BLaER1 (cell line): ENCODE measurements around the gene SYNGR4.
A peak's percentile ranks its signal among the peaks of the same experiment; 100 is the strongest.

Experiments
- H3K27ac ChIP-seq: shearing (Covaris generic); formaldehyde crosslinking; 2 replicates; pipeline ENCODE4 v1.8.1; 2022
- H3K27me3 ChIP-seq: shearing (Covaris generic); formaldehyde crosslinking; 2 replicates; pipeline ENCODE4 v1.8.1; 2022
- H3K36me3 ChIP-seq: shearing (Covaris generic); formaldehyde crosslinking; 2 replicates; pipeline ENCODE4 v1.8.1; 2022
- H3K4me1 ChIP-seq: shearing (Covaris generic); formaldehyde crosslinking; 2 replicates; pipeline ENCODE4 v1.8.1; 2022
- H3K4me2 ChIP-seq: shearing (Covaris generic); formaldehyde crosslinking; 2 replicates; pipeline ENCODE4 v1.8.1; 2022
- H3K4me3 ChIP-seq: shearing (Covaris generic); formaldehyde crosslinking; 2 replicates; pipeline ENCODE4 v1.8.1; 2022
- H3K9ac ChIP-seq: shearing (Covaris generic); formaldehyde crosslinking; 2 replicates; pipeline ENCODE4 v1.8.1; 2022
- H3K9me3 ChIP-seq: shearing (Covaris generic); formaldehyde crosslinking; 2 replicates; pipeline ENCODE4 v1.8.1; 2022
- H4K20me1 ChIP-seq: shearing (Covaris generic); formaldehyde crosslinking; 2 replicates; pipeline ENCODE4 v1.8.1; 2022
- Cebpa-rat ChIP-seq: shearing (Covaris generic); IDR thresholded peaks from 2 replicates; pipeline ENCODE4 v1.8.1; 2022

Gene SYNGR4

GRCh38 chr19:48400018-48400742 lies 36.0 kb downstream of the SYNGR4 start:
- peaks cover 54% of the 10 kb centered on the region for H3K27me3 ChIP-seq
- peak overlapping the region; percentile 19; the same call in 1 of the 2 replicates for H3K4me2 ChIP-seq
- peaks cover 41% of the 10 kb centered on the region for H3K4me1 ChIP-seq
- H3K36me3 ChIP-seq: no peaks in the 10 kb centered on the region
- no peak overlapping the region for H3K4me3 ChIP-seq
- TF ChIP-seq Cebpa-rat: no peak
- H4K20me1 ChIP-seq: no peaks in the 10 kb centered on the region
- H3K9ac ChIP-seq: no peak overlapping the region
- peaks cover 13% of the 10 kb centered on the region; the same call in 1 of the 2 replicates for H3K9me3 ChIP-seq
- no peak overlapping the region for H3K27ac ChIP-seq

- TF ChIP-seq Cebpa-rat: no peak
- Histone ChIP-seq H4K20me1 (no peaks in the 10 kb centered on the region), H3K4me1 (peaks cover 29% of the 10 kb centered on the region), H3K27me3 (peaks cover 43% of the 10 kb centered on the region), H3K4me2 (peak overlapping the region; percentile 32; the same call in 1 of the 2 replicates), H3K27ac (no peak overlapping the region), H3K9me3 (peaks cover 13% of the 10 kb centered on the region; the same call in 1 of the 2 replicates), H3K4me3 (no peak overlapping the region), H3K9ac (no peak overlapping the region), H3K36me3 (no peaks in the 10 kb centered on the region)
Observed at GRCh38 chr19:48401287-48401686, 37.1 kb downstream of the SYNGR4 start.

DNA sequence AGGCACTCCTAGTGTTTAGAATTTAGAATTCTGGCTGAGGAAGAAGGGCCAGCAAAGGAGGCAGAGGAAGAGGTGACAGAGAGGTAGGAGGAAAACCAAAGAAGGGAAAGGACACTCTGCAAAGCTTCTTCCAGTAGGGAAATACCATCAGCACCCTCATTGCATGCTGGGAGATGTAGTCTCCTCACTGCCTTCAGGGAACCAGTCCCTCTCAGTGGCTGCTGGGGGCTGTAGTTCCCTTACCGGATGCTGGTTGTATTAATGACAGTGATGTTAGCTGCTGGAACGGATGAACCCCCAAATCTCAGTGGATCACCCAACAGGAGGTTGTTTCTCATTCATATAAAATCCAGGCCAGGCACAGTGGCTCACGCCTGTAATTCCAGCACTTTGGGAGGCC lies 39.4 kb downstream of the SYNGR4 start:
- no peaks in the 10 kb centered on the region for H3K36me3 ChIP-seq
- peaks cover 19% of the 10 kb centered on the region for H3K27me3 ChIP-seq
- peak overlapping the region; percentile 1 for H3K4me2 ChIP-seq
- no peak overlapping the region for H3K9ac ChIP-seq
- no peak overlapping the region for H3K27ac ChIP-seq
- TF ChIP-seq Cebpa-rat: no peak
- H3K9me3 ChIP-seq: peaks cover 8% of the 10 kb centered on the region; the same call in 1 of the 2 replicates
- no peaks in the 10 kb centered on the region for H4K20me1 ChIP-seq
- peaks cover 16% of the 10 kb centered on the region for H3K4me1 ChIP-seq
- no peak overlapping the region for H3K4me3 ChIP-seq

GRCh38 chr19:48405010-48405659 lies 41.0 kb downstream of the SYNGR4 start:
- no peak overlapping the region for H3K9ac ChIP-seq
- TF ChIP-seq Cebpa-rat: no peak
- H3K4me3 ChIP-seq: no peak overlapping the region

GRCh38 chr19:48405850-48406249 lies 41.7 kb downstream of the SYNGR4 start:
- no peaks in the 10 kb centered on the region for H3K36me3 ChIP-seq
- no peak overlapping the region for H3K27ac ChIP-seq
- no peak overlapping the region for H3K4me2 ChIP-seq
- H3K4me3 ChIP-seq: no peak overlapping the region
- H3K4me1 ChIP-seq: peaks cover 16% of the 10 kb centered on the region
- no peaks in the 10 kb centered on the region for H4K20me1 ChIP-seq
- no peak overlapping the region for H3K9ac ChIP-seq
- no peak for TF ChIP-seq Cebpa-rat
- no peaks in the 10 kb centered on the region for H3K27me3 ChIP-seq
- H3K9me3 ChIP-seq: no peaks in the 10 kb centered on the region

More at GRCh38 chr19:48405010-48405659, 41.0 kb downstream of the SYNGR4 start:
- Histone ChIP-seq H3K27me3 (peaks cover 5% of the 10 kb centered on the region; the same call in 1 of the 2 replicates), H4K20me1 (no peaks in the 10 kb centered on the region), H3K4me1 (peaks cover 16% of the 10 kb centered on the region), H3K27ac (no peak overlapping the region), H3K4me2 (no peak overlapping the region), H3K36me3 (no peaks in the 10 kb centered on the region), H3K9me3 (no peaks in the 10 kb centered on the region)

GRCh38 chr19:48413879-48414587 lies 49.9 kb downstream of the SYNGR4 start:
- H3K4me1 ChIP-seq: peaks cover 50% of the 10 kb centered on the region
- TF ChIP-seq Cebpa-rat: no peak
- H3K36me3 ChIP-seq: no peaks in the 10 kb centered on the region
- H3K27me3 ChIP-seq: peaks cover 19% of the 10 kb centered on the region
- no peaks in the 10 kb centered on the region for H4K20me1 ChIP-seq
- no peak overlapping the region for H3K27ac ChIP-seq
- H3K9ac ChIP-seq: no peak overlapping the region
- H3K4me2 ChIP-seq: peak overlapping the region; percentile 85
- peak overlapping the region; percentile 54; the same call in 1 of the 2 replicates for H3K4me3 ChIP-seq
- no peaks in the 10 kb centered on the region for H3K9me3 ChIP-seq

- H3K9ac ChIP-seq: no peak overlapping the region
Observed at GRCh38 chr19:48415395-48415794, 51.2 kb downstream of the SYNGR4 start.

GRCh38 chr19:48415806-48416221 lies 51.6 kb downstream of the SYNGR4 start:
- H3K9me3 ChIP-seq: no peaks in the 10 kb centered on the region
- H3K4me1 ChIP-seq: peaks cover 57% of the 10 kb centered on the region
- peaks cover 19% of the 10 kb centered on the region for H3K27me3 ChIP-seq
- H3K27ac ChIP-seq: no peak overlapping the region
- peak overlapping the region; percentile 81 for H3K4me2 ChIP-seq
- H3K9ac ChIP-seq: no peak overlapping the region
- H3K4me3 ChIP-seq: no peak overlapping the region
- H4K20me1 ChIP-seq: no peaks in the 10 kb centered on the region
- no peak for TF ChIP-seq Cebpa-rat
- H3K36me3 ChIP-seq: no peaks in the 10 kb centered on the region

More at GRCh38 chr19:48415395-48415794, 51.2 kb downstream of the SYNGR4 start:
- Histone ChIP-seq H3K9me3 (no peaks in the 10 kb centered on the region), H3K4me2 (peak overlapping the region; percentile 85), H4K20me1 (no peaks in the 10 kb centered on the region), H3K4me1 (peaks cover 57% of the 10 kb centered on the region), H3K27ac (no peak overlapping the region), H3K4me3 (peak overlapping the region; percentile 54), H3K36me3 (no peaks in the 10 kb centered on the region), H3K27me3 (peaks cover 19% of the 10 kb centered on the region)
- TF ChIP-seq Cebpa-rat: no peak

- no peaks in the 10 kb centered on the region for H3K36me3 ChIP-seq
- peaks cover 19% of the 10 kb centered on the region for H3K27me3 ChIP-seq
- H3K4me2 ChIP-seq: peak overlapping the region; percentile 81
- H3K9me3 ChIP-seq: no peaks in the 10 kb centered on the region
- no peaks in the 10 kb centered on the region for H4K20me1 ChIP-seq
- peak overlapping the region; percentile 32; the same call in 1 of the 2 replicates for H3K9ac ChIP-seq
- peak overlapping the region; percentile 53; the same call in 1 of the 2 replicates for H3K27ac ChIP-seq
- no peak for TF ChIP-seq Cebpa-rat
- no peak overlapping the region for H3K4me3 ChIP-seq
- H3K4me1 ChIP-seq: peaks cover 57% of the 10 kb centered on the region
Observed at GRCh38 chr19:48417421-48417820, 53.3 kb downstream of the SYNGR4 start.
